KBM-7 (cell line): Measurements from ENCODE around the gene RNF7.
A peak's percentile ranks its signal among the peaks of the same experiment; 100 is the strongest.
"Not testable (repeated sequence)": the region's sequence is repeated elsewhere in the genome, so short reads cannot be mapped to it uniquely, and the experiment has no call there.

Experiments used
- DNase-seq: peaks from one replicate; pipeline ENCODE4 v3.0.0-alpha.2; 2015
- in situ Hi-C: fragments of 300-500 bp; cut with MboI; formaldehyde crosslinking; loops from 2 replicates; pipeline ENCODE4 v1.14.3; 2020; ENCODE audit warnings: low sequenced_read_pairs, low pct_unique_long_range_greater_than_20kb, mixed read lengths

Gene RNF7

DNA sequence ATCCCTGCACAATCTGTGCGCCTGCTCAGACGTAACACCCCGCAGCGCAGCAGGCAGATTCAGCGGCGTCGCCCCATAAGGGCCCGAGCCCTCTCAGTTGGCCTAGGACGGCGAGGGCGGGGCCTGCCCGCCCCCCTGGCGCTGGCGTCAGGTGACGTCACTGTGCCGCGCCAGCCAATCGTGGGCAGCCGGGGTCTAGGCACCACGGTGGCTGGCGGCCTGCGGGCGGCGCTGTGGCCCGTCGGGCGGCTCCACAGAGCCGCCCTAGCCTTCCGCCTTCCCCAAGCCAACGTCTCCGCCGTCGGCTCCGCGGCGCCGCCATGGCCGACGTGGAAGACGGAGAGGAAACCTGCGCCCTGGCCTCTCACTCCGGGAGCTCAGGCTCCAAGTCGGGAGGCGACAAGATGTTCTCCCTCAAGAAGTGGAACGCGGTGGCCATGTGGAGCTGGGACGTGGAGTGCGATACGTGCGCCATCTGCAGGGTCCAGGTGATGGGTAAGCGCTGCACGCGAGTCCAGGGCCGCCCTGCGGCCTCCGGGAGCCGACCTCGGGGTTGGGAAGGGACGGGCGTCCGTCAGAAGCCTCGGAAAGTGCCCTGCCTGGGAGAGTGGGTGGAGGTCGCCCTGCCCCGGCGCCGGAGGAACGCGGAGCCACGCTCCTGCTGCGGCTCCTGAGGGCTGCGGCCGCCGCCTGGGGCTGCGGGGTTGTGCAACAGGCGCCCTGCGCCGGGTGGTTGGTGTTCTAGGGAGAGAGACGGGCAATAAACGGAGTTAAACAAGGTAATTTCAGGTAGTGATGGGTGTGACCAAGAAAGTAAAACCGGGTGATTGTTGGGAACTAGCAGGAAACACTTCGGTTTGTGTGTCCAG lies at the start of gene RNF7:
Gene RNF7, plus strand, starts transcription at position 277 of the 869 bp plus-strand sequence. Its CDS starts 44 bp downstream, at position 321.
- DNase-seq: peak; percentile 98
- in situ Hi-C loops: no loop called here

DNA sequence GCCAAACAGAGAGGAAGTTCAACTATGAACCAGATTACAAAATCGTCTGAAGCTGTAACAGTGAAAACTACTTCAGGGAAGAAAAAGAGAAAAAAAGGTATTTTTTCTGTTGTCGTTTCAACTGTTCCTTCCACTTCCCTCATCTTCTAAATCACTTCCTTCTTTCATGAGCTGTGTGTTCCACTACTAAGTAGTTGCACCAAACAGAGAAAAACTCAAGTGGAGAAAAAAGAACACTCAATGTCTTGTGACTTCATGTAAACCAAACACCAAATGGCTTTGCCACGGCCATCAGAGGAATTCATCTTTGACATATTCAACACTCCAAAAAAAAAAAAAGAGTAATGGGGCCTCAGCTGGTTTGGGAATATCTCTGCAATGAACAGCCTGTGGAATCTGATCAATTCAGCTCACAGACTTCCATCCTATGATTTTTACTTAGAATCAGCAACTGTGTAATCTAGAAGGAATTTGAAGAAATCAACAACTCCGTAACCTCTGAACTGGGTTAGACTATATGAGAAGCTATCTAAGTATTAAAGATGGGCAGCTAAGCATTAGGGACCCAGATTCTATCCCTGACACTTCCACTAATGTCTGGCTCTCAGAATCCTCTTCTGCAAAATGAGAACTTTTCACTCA lies 47.5 kb upstream of the RNF7 start:
- in situ Hi-C loops: no loop called here
- DNase-seq: peak; percentile 57

DNA sequence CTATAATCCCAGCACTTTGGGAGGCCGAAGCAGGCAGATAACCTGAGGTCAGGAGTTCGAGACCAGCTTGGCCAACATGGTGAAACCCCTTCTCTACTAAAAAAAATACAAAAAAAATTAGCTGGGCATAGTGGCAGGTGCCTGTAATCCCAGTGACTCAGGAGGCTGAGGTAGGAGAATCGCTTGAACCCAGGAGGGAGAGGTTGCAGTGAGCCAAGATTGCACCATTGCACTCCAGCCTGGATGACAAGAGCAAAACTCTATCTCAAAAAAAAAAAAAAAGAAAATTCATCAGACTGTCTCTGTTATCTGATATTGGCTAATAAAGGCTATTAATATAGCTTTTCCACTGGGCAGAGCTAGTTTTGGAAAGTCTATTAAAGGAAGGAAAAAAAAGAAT lies 46.6 kb upstream of the RNF7 start:
- DNase-seq, in situ Hi-C loops: not testable (repeated sequence)

DNA sequence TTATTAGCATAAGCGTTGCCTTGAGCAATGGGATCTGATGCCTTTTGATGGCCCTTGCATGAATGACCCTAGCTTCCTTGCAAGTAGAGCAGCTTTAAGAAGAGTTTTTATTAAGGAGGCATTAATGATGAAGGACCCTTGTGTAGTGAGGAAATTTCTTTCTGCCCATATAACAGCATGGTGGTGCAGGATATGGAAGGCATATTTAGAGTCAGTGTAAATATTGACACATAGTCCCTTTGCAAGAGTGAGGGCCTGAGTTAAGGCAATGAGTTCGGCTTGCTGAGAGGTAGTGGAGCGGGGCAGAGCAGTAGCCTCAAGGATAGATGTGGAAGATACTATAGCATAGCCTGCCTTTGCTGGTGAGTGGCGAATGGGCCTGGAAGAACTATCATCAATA lies 45.1 kb upstream of the RNF7 start:
- DNase-seq, in situ Hi-C loops: not testable (repeated sequence)

DNA sequence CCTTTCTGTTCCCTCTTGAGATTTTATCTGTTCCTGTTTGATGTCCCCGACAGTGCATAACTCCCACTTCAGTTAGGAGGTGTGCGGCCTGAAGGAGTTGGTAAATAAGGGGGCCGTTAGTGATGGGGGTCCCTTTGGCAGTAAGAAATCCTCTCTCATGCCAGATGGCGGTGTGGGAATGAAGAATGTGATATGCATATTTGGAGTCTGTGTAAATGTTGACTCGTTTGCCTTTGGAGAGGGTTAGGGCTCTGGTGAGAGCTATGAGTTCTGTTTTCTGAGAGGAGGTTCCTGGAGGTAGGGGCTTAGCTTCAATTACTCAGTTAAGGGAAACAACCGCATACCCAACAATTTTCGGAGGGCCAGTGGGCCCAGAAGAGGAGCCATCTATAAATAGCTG lies 38.8 kb upstream of the RNF7 start:
- in situ Hi-C loops: no loop called here

DNA sequence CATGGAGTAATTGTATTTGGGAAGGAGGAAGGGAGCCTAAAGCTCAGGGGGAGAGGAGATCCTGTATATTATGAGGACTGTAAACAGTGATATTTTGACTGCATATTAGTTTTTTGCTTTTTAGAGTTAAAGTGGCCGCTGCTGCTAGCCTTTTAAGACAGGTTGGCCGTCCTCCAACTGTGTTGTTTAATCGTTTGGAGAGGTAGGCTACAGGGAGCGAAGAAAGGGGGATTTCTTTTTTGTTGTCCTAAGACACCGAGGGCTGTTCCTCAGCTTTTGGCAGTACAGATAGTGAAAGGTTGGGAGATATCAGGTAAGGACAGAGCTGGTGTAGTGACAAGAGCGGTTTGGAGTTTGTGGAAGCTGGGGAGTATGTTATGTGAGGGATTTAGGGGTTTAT lies 38.2 kb upstream of the RNF7 start:
- no peak for DNase-seq
- in situ Hi-C loops: no loop called here

More for the DNA sequence above, 38.8 kb upstream of the RNF7 start:
- no peak for DNase-seq

DNA sequence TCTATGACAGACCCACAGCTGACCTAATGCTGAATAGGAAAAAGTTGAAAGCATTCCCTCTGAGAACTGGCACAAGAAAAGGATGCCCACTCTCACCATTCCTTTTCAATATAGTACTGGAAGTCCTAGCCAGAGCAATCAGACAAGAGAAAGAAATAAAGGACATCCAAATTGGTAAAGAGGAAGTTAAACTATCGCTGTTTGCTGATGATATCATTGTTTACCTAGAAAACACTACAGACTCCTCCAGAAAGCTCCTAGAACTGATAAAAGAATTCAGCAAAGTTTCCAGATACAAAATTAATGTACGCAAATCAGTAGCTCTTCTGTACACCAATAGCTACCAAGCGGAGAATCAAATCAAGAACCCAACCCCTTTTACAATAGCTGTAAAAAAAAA lies 34.7 kb upstream of the RNF7 start:
- DNase-seq, in situ Hi-C loops: not testable (repeated sequence)

DNA sequence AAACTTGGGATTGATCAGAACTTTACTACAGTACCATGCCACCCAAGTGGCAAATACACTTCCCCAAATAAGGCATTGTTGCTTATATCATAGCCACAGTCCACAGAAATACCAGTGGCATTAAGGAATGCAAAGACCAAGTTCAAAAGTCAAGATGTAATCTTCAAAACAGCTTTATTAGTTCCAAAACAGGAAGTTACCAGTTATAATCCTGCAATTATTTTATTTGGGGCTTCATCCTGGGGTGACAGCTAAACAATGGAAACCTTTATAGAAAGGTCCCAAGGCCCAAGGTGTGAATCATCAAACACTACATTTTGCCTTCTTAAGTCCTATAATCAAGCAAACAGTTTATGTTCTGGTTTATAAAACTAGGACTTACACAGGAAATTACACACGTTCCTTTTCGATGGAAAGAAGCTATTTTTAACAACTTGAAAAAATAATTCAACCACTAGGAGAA lies 30.3 kb upstream of the RNF7 start:
- DNase-seq: no peak
- in situ Hi-C loops: no loop called here

DNA sequence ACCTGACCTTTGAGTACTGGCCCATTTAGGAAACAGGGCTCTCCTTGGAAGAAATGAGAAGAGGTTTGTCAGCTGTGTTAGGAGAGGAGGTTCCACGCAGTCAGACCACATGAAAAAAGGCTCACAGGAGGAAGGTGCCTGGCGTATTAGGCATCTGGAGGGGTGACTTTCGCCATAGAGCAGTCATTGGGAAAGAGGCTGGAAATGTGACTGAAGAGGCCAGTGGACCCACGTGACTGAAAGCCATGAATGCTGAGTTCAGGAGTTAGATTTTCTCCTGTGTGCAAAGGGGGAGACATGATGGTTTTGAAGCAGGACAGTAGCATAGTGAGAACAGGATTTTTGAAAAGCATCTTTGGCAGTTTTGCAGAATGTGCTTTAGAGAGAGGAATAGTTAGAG lies 29.7 kb upstream of the RNF7 start:
- in situ Hi-C loops: no loop called here
- no peak for DNase-seq

DNA sequence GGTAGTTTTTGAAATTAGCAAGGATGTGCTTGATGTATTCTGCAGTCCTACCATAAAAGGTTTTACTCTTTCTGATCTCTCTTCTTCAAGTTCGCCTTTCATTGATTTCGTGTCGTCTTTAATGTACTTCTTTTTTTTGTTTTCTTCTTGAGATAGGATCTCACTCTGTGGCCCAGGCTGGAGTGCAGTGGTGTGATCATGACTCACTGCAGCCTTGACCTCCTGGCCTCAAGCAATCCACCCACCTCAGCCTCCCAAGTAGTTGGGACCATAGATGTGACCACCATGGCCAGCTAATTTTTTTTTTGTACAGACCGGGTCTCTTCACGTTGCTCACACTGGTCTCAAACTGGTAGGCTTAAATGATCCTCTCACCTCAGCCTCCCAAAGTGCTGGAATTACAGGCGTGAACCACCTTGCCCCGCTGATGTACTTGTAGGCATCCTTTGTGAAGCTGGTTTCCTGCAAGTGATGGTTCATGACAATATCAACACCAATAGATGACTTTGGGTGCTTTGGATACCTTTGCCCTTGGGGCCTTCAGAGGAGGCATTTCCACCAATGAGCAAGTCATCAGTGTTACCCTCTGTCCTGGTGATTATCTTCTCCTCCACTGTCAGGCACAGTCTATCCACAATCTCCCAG lies 28.9 kb upstream of the RNF7 start:
- DNase-seq: no peak
- in situ Hi-C loops: no loop called here

DNA sequence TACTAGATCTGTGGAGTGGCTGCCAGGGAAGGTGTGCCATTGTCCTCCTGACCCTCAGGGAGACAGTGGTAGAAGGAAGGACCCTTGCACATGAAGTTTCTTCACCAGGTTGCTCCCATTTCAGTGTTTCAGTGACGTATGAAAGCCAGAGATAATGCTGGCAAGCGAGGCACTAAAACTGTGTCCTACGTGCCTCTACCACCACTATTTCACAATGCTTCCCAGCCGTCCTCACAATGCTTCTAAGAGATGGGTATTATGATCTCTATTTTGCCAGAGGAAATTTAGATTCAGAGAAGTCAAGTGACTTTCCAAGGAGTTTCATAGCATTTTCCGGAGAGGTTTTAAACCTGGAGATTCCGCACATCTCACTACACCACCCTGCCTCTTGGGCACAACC lies 28.0 kb upstream of the RNF7 start:
- DNase-seq: no peak
- in situ Hi-C loops: no loop called here

DNA sequence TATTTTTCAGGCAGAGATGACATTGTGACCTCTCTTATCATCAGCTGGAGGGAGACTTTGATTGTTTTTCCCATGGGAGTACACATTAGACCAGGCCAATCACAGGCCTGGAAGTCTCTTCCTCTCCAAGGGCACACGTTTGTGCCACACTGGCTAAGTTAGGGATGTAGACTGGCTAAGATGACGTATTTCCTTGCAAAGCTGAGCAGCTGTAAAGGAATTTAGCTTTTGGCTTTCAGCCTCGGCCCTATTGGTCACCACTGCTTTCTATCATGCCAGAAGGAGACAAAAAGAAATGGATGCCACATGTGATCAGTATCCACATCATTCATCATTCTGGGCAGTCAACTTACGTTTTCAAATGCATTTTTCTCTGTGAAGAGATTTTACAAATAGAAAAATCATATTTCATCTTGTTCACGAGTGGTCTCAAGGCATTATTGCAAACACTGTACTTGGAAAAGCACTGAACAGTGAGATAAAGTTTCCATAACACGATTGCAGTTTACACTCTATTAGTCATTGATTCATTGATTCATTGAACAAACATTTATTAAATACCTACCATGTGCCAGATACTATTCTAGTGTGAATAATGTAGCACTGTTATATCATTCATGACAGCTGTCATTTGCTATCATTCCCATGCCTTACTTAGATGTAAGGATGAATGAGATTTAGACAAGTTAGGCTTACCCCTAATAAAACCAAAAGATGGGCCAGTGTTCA lies 27.0 kb upstream of the RNF7 start:
- in situ Hi-C loops: no loop called here
- DNase-seq: no peak

DNA sequence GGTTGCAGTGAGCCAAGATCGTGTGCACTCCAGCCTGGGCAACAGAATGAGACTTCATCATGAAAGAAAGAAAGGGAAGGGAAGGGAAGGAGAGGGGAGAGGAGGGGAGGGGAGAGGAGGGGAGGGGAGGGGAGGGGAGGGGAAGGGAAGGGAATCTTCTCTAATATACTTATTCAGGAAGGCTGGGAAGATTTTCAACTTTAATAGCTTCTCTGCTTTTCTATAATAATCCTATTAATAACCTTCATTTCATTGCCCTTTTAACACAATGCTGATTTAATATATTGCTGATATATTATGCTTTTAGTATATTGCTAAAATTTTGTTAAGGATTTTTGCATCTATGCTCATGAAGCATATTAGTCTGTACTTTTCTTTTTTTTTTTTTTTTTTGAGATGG lies 23.4 kb upstream of the RNF7 start:
- in situ Hi-C loops: no loop called here
- no peak for DNase-seq

DNA sequence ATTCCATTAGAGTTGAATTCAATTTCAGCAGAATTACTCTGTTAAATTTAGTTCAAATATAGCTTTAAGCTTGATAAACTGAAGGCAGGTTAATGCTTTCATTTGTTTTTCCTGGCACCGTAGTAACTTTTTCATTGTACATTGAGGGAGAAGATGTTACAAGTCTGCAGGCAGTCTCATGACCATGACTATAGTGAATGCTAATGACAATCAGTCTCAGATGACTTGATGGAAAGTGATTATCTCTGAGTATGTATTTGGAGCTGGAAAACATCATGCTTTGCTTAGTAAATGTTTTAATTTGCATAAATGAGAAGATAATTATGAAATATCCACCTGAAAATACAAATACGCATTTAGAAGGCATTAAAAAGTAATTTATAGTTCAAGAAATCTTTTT lies 16.0 kb upstream of the RNF7 start:
- DNase-seq: no peak
- in situ Hi-C loops: no loop called here

DNA sequence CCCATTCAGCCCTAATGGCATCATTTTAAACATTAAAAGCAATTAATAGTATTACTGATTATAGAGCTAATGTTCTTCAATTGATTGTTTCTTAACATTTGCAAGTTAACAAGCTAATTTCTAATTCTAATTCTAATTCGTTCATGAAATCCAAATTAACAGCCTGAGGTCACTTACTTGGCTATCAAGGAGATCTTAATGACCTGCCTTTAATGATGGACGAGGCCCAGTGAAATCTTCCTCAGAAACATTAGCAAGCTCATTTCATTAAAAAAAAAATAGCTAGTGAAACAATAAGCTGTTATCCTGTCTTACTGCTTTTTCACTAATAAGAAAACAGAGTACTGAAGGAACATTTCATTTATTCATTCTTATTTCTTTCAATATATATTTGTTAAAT lies 15.4 kb upstream of the RNF7 start:
- in situ Hi-C loops: no loop called here
- no peak for DNase-seq

DNA sequence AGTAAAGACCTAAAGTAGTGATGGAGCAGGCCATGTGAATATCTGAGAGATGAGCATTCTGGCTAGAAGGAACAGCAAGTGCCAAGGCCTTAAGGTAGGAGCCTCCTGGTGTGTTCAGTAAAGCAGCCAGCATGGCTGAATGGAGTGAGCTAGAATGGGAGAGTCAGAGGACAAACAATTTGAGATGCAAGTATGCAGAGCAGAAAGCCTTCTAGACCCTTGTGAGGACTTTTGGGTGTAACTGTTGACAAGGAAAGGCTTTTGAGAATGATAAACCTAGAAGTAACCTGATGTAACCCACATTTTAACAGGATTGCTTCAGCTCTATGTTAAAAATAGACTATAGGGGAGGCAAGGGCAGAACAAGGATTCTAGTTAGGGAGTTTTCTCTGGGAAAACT lies 14.8 kb upstream of the RNF7 start:
- DNase-seq: no peak
- in situ Hi-C loops: no loop called here

DNA sequence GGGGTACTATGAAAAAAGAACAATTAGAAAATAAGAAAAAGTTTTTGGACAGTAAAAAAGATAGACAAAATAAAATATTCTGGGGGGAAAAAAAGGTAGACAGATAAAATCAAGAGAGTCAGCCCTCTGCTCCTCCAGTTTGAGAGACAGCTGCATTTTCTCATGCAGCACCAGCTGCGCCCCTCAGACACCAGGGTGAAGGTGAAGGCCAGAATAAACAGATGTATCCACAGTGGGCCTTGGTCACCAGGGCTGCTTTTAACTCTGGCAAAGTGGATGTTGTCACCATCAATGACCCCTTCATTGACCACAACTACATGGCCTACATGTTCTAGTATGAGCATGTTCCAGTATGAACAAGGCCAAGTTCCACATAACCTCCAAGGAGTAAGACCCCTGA lies 13.9 kb upstream of the RNF7 start:
- in situ Hi-C loops: no loop called here
- no peak for DNase-seq

DNA sequence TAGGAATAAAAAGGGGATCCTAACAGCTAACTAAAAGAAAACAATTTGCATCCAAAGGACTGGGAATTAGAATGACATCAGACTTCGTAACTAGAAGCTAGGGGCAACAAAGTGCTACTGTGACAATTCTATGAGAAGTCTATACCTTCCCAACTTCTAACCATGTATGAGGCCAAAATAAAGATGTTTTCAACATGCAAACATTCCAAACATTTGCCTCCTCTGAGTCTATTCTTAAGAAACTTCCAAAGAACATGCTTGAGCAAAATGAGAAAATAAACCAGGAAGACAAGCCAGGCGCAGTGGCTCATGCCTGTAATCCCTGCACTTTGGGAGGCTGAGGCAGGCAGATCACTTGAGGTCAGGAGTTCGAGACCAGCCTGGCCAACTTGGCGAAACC lies 13.1 kb upstream of the RNF7 start:
- DNase-seq: no peak
- in situ Hi-C loops: no loop called here

DNA sequence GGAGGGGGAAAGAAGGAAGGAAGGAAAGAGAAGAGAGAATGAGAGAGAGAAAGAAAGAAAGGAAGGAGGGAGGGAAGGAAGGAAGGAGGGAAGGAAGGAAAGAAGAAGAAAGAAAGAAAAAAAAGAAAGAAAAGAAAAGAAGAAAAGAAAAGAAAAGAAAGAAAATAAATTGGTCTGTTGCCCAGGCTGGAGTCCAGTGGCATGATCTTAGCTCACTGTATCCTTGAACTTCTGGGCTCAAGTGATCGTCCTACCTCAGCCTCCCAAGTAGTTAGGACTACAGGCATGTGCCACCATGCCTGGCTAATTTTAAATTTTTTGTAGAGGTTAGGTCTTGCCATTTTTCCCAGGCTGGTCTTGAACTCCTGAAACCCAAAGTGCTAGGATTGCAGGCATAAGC lies 11.6 kb upstream of the RNF7 start:
- DNase-seq: no peak
- in situ Hi-C loops: no loop called here
